ENCODE measurements around the gene FALEC. TPM values are rescaled to one million over a fixed set of nuclear protein-coding genes. Genes with fewer than 3 reads are reported as not detected.

FALEC gene
- polyA plus RNA-seq, 1 donor from 2014 or later, result 1.0 TPM

- no peaks in the 10 kb centered on the region for H3K27me3 Mint-ChIP-seq
- H3K4me1 Mint-ChIP-seq, result peaks cover 0 to 9% (median 5%) of the 10 kb centered on the region in 3 donors
- peaks cover 4% of the 10 kb centered on the region for H3K36me3 Mint-ChIP-seq
- no peak overlapping the region for H3K27ac Mint-ChIP-seq
- no peaks in the 10 kb centered on the region for H3K9me3 Mint-ChIP-seq
- no peak overlapping the region for H3K4me3 Mint-ChIP-seq
These were observed 22.4 kb upstream of the FALEC start for GRCh38 chr1:150493175-150493574.

- no peak overlapping the region for H3K4me3 Mint-ChIP-seq
These were observed 17.2 kb upstream of the FALEC start for GRCh38 chr1:150498342-150498741.

GRCh38 chr1:150505431-150505830, 10.1 kb upstream of the FALEC start:
- Mint-ChIP-seq H3K27ac (no peak overlapping the region), H3K27me3 (no peaks in the 10 kb centered on the region), H3K4me3 (no peak overlapping the region), H3K9me3 (no peaks in the 10 kb centered on the region), H3K4me1 (peaks cover 0 to 2% (median 1%) of the 10 kb centered on the region in 3 donors), H3K36me3 (peaks cover 6% of the 10 kb centered on the region)

More at GRCh38 chr1:150498342-150498741, 17.2 kb upstream of the FALEC start:
- Mint-ChIP-seq H3K9me3 (no peaks in the 10 kb centered on the region), H3K36me3 (peaks cover 3% of the 10 kb centered on the region), H3K27ac (no peak overlapping the region), H3K27me3 (no peaks in the 10 kb centered on the region), H3K4me1 (no peaks in the 10 kb centered on the region)

- Mint-ChIP-seq H3K36me3 (peaks cover 7% of the 10 kb centered on the region), H3K9me3 (no peaks in the 10 kb centered on the region), H3K27me3 (no peaks in the 10 kb centered on the region), H3K4me3 (no peak within 1 kb of the TSS), H3K27ac (peak within 1 kb of the TSS in 1 of 3 donors; percentile 31), H3K4me1 (peaks cover 0 to 2% (median 1%) of the 10 kb centered on the region in 3 donors)
These were observed 7.4 kb upstream of the FALEC start, which contains the start of gene ECM1 for GRCh38 chr1:150507912-150508864. Gene ECM1 (plus strand): TSS chr1:150508109. CDS start chr1:150508210, 101 bp downstream.

- peak overlapping the region in 1 of 3 donors; percentile 31 for H3K27ac Mint-ChIP-seq
- H3K27me3 Mint-ChIP-seq, result no peaks in the 10 kb centered on the region
- H3K4me3 Mint-ChIP-seq, result no peak overlapping the region
- H3K9me3 Mint-ChIP-seq, result no peaks in the 10 kb centered on the region
- peaks cover 0 to 2% (median 1%) of the 10 kb centered on the region in 3 donors for H3K4me1 Mint-ChIP-seq
- H3K36me3 Mint-ChIP-seq, result peaks cover 7% of the 10 kb centered on the region
These were observed 6.6 kb upstream of the FALEC start for GRCh38 chr1:150508982-150509381.

GRCh38 chr1:150511551-150511950, 4.0 kb upstream of the FALEC start:
- Mint-ChIP-seq H3K36me3 (peaks cover 2% of the 10 kb centered on the region), H3K27ac (peak overlapping the region in 1 of 3 donors; percentile 59), H3K4me3 (peak overlapping the region in 1 of 4 donors; percentile 27), H3K4me1 (peaks cover 6 to 10% (median 8%) of the 10 kb centered on the region in 3 donors), H3K27me3 (no peaks in the 10 kb centered on the region), H3K9me3 (no peaks in the 10 kb centered on the region)

GRCh38 chr1:150511985-150512660, 3.4 kb upstream of the FALEC start:
- Mint-ChIP-seq H3K27ac (peak overlapping the region; percentile 16 to 59 (median 23)), H3K36me3 (peaks cover 2% of the 10 kb centered on the region), H3K9me3 (no peaks in the 10 kb centered on the region), H3K4me1 (peaks cover 11 to 16% (median 12%) of the 10 kb centered on the region in 3 donors), H3K4me3 (peak overlapping the region in 2 of 4 donors; percentile 27 to 87), H3K27me3 (no peaks in the 10 kb centered on the region)

GRCh38 chr1:150512846-150513245, 2.7 kb upstream of the FALEC start:
- no peaks in the 10 kb centered on the region for H3K9me3 Mint-ChIP-seq
- H3K4me3 Mint-ChIP-seq, result peak overlapping the region in 1 of 4 donors; percentile 87
- peaks cover 2% of the 10 kb centered on the region for H3K36me3 Mint-ChIP-seq
- H3K27ac Mint-ChIP-seq, result peak overlapping the region in 1 of 3 donors; percentile 16
- peaks cover 16 to 23% (median 16%) of the 10 kb centered on the region in 3 donors for H3K4me1 Mint-ChIP-seq
- H3K27me3 Mint-ChIP-seq, result no peaks in the 10 kb centered on the region

GRCh38 chr1:150513351-150513791, 2.2 kb upstream of the FALEC start:
- H3K4me3 Mint-ChIP-seq, result peak overlapping the region in 2 of 4 donors; percentile 75 to 87
- H3K4me1 Mint-ChIP-seq, result peaks cover 16 to 24% (median 16%) of the 10 kb centered on the region in 3 donors
- peaks cover 2% of the 10 kb centered on the region for H3K36me3 Mint-ChIP-seq
- H3K27ac Mint-ChIP-seq, result peak overlapping the region in 2 of 3 donors; percentile 18 to 70
- H3K27me3 Mint-ChIP-seq, result no peaks in the 10 kb centered on the region
- H3K9me3 Mint-ChIP-seq, result no peaks in the 10 kb centered on the region

GRCh38 chr1:150514260-150514659, 1.3 kb upstream of the FALEC start:
- peak overlapping the region in 1 of 3 donors; percentile 38 for H3K27ac Mint-ChIP-seq
- peak overlapping the region; percentile 87 to 96 (median 94) for H3K4me3 Mint-ChIP-seq
- no peaks in the 10 kb centered on the region for H3K27me3 Mint-ChIP-seq

GRCh38 chr1:150514913-150515327, 632 bp upstream of the FALEC start:
- H3K9me3 Mint-ChIP-seq, result no peaks in the 10 kb centered on the region
- H3K36me3 Mint-ChIP-seq, result peaks cover 2% of the 10 kb centered on the region
- peak overlapping the region; percentile 87 to 96 (median 94) for H3K4me3 Mint-ChIP-seq
- H3K27ac Mint-ChIP-seq, result peak overlapping the region in 1 of 3 donors; percentile 54
- peaks cover 15 to 24% (median 16%) of the 10 kb centered on the region in 3 donors for H3K4me1 Mint-ChIP-seq
- no peaks in the 10 kb centered on the region for H3K27me3 Mint-ChIP-seq

More at GRCh38 chr1:150514260-150514659, 1.3 kb upstream of the FALEC start:
- Mint-ChIP-seq H3K4me1 (peaks cover 16 to 24% (median 16%) of the 10 kb centered on the region in 3 donors), H3K36me3 (peaks cover 2% of the 10 kb centered on the region), H3K9me3 (no peaks in the 10 kb centered on the region)

GRCh38 chr1:150516050-150516591, 569 bp downstream of the FALEC start:
- peaks cover 2% of the 10 kb centered on the region for H3K36me3 Mint-ChIP-seq
- H3K4me1 Mint-ChIP-seq, result peaks cover 16 to 21% (median 17%) of the 10 kb centered on the region in 3 donors

GRCh38 chr1:150516616-150517015, 1.1 kb downstream of the FALEC start:
- H3K9me3 Mint-ChIP-seq, result no peaks in the 10 kb centered on the region
- peak overlapping the region; percentile 87 to 96 (median 94) for H3K4me3 Mint-ChIP-seq
- peaks cover 16 to 21% (median 17%) of the 10 kb centered on the region in 3 donors for H3K4me1 Mint-ChIP-seq
- H3K27me3 Mint-ChIP-seq, result no peaks in the 10 kb centered on the region
- peak overlapping the region; percentile 72 to 92 (median 90) for H3K27ac Mint-ChIP-seq
- peaks cover 2% of the 10 kb centered on the region for H3K36me3 Mint-ChIP-seq

More at GRCh38 chr1:150516050-150516591, 569 bp downstream of the FALEC start:
- no peaks in the 10 kb centered on the region for H3K9me3 Mint-ChIP-seq
- H3K27ac Mint-ChIP-seq, result peak overlapping the region; percentile 72 to 92 (median 90)
- H3K27me3 Mint-ChIP-seq, result no peaks in the 10 kb centered on the region
- peak overlapping the region; percentile 87 to 96 (median 94) for H3K4me3 Mint-ChIP-seq

- Mint-ChIP-seq H3K36me3 (no peaks in the 10 kb centered on the region), H3K27ac (no peak overlapping the region), H3K4me3 (no peak overlapping the region), H3K9me3 (no peaks in the 10 kb centered on the region), H3K4me1 (peaks cover 12 to 15% (median 13%) of the 10 kb centered on the region in 3 donors), H3K27me3 (no peaks in the 10 kb centered on the region)
These were observed 5.8 kb downstream of the FALEC start for GRCh38 chr1:150521196-150521968.
